Subcutaneous adipose tissue (tissue), 4 donors: ENCODE measurements around the gene DCLK1. TPM values are rescaled to one million over a fixed set of nuclear protein-coding genes. Genes with fewer than 3 reads are reported as not detected.

ENCODE experiments used
- total RNA-seq, 4 donors: library from RNA; depleted of rRNA; stranded (reverse); fragments of >200 nt; gene quantifications; one replicate each; pipeline ENCODE4 v1.1.0, GENCODE V29; 2016
- TF ChIP-seq, protein P1 (sequence below): fragments of 450-650 bp; IDR thresholded peaks from one replicate; pipeline ENCODE4 v1.5.1; 2016; ENCODE audit warnings: low read depth, mild to moderate bottlenecking, control low read depth, antibody characterized with exemption, moderate library complexity

The DCLK1 gene
- total RNA-seq, 4 donors from 2014 or later = 78.9 to 116 (median 106) TPM

DNA sequence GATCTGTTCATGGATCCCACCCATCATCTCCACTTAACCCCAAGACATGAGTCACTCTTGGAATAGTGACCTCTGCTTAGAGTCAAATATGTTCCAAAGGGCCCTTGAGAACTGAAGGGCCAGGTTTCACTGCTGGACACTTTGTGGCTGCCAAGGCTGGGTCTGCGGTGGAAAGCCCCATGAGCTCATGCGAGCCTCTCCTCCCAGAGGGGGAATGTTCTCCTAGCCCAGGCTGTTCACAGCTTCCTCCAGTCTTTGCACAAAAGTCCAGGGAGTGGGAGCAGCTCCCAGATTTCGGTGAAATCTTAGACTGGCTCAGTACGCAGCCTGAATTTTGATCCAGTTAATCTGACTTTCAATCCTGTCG is 732 bp upstream of the DCLK1 start:
- TF ChIP-seq, protein P1, sequence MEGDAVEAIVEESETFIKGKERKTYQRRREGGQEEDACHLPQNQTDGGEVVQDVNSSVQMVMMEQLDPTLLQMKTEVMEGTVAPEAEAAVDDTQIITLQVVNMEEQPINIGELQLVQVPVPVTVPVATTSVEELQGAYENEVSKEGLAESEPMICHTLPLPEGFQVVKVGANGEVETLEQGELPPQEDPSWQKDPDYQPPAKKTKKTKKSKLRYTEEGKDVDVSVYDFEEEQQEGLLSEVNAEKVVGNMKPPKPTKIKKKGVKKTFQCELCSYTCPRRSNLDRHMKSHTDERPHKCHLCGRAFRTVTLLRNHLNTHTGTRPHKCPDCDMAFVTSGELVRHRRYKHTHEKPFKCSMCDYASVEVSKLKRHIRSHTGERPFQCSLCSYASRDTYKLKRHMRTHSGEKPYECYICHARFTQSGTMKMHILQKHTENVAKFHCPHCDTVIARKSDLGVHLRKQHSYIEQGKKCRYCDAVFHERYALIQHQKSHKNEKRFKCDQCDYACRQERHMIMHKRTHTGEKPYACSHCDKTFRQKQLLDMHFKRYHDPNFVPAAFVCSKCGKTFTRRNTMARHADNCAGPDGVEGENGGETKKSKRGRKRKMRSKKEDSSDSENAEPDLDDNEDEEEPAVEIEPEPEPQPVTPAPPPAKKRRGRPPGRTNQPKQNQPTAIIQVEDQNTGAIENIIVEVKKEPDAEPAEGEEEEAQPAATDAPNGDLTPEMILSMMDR = no peak

DNA sequence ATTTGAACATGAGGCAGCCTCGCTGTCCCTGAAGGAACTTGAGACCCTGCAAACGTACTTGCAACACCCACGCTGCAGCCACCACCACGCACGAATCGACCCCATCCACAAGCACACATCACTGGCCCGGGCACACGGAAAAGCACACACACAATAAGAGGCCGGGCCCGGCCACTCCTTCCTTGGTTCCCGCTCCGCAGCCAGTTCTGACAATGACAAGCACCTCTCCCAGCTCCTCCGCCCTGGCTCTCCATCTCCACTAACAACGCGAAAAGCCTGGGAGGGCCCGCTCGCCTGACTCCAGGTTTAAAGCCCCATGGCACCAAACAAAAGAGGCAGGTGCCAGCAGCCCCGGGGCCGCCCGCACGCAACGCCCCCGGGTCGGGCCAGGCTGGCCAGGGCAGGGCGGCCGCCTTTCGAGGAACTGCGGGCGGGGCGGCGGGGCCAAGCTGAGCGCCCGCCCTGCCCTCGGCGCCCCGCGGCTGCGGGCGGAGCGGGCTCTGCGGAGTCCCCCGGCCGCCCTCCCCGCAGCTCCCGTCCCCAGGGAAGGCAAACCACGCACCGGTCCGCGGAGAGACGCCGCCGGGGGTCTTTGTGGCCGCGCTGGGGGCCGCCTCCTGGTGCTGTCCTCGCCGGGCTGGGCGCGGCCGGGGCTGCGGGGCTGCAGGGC is 495 bp downstream of the DCLK1 start:
- TF ChIP-seq, protein P1 = no peak

DNA sequence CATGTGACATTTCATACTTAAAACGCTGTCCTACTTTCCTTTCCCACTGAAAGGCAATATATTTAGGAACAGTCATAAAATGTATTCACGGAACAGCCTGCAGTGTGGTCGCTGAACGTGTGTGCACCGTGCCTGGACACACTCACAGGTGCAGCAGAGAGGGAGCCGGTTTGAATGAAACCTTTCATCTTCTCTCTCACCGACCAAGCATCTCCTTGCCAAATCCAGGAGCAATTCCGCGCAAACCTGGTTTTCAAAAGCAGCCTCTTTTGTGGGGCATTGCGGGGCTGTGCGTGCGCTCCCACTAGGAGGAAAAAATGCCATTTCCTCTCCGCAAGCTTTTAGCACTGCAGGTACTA is 1.0 kb downstream of the DCLK1 start:
- TF ChIP-seq, protein P1 = no peak

DNA sequence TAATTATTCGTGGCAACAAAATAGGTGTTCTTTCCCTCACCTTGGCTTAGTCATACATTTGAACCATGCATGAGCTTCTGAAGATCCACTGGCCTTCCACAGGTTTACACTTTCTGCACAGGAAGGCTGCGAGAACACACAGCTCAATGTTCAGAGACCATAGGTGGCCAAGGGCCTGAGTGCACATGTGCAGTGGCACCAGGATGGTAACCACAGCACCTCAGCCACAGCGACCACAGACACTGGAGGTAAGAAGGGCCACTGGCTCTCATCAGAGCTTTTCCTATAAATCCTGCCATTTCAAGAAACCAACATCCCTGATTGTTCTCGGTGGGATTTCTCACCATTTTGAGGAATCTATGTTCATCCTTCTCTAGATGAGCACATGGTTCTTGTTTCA is 1.6 kb downstream of the DCLK1 start:
- TF ChIP-seq, protein P1 = no peak

DNA sequence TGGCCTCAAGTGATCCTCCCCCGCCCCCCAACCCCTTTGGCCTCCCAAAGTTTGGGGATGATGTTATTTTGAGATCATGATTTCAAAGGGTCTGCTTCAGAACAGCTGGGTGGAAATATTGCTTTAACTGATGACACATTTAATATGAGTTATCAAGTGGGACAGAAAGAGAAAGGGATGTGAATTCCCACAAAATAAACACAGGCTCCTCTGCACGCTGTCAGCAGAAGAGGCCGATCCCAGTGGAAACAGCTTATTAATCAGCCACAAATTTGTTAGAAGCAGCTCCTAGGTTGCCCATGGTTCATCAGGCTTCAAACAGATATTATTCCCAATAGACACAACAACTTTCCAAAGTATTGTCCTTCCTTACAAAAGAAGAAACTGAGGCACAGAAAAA is 4.7 kb downstream of the DCLK1 start:
- TF ChIP-seq, protein P1 = no peak

DNA sequence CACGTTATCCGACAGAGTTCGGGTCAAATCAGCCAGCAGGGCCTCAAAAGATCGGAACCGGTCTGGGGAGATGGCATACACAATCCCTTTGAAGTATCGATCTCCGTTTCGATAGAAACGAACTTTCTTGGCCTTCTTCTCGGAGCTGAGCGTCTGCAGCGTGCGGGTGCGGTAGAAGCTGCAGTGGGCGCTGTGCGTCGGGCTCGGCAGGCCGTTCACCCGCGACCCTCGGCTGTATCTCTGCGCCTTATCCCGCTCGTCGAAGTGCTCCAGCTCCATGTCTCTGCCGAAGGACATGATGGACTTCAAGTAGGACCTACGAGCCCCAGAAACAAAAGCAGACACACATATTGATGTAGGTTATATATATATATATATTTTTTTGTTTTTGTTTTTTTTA is 5.3 kb downstream of the DCLK1 start:
- TF ChIP-seq, protein P1 = no peak

DNA sequence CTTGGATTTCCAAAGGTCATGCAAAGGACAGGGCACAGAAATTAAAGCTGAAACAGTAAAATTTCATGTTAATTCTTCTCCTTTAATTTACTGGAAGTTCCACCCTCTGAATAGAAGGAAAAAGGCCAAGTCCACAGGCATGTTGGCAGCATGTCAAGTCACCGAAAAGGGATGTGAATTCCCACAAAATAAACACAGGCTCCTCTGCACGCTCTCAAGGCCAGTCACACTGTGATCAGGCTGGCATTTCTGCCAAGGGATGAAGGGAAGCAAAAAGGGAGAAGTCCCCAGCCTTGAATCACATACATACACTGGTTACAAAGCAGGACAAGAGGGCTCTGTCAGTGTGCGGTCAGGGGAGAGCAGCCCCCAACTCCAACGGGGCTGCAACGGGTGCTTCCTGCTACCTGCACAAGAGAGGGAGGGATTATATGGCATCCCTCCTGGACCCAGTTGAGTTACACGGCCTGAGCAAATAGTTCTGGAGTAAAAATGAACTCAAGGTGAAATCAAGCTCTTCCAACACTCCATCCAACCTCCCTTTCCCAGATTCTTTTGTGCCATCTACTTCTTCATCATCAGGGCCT is 6.9 kb downstream of the DCLK1 start:
- TF ChIP-seq, protein P1 = no peak
